HG02759 (cell line): ENCODE data around the gene DPP9.

ENCODE experiments used
- ATAC-seq: cut with Tn5 transposase; IDR thresholded peaks from one replicate; pipeline ENCODE4 v1.9.1; 2021; ENCODE audit warnings: mild to moderate bottlenecking, moderate library complexity; ENCODE audit not compliant: unreplicated experiment

DPP9 gene

DNA sequence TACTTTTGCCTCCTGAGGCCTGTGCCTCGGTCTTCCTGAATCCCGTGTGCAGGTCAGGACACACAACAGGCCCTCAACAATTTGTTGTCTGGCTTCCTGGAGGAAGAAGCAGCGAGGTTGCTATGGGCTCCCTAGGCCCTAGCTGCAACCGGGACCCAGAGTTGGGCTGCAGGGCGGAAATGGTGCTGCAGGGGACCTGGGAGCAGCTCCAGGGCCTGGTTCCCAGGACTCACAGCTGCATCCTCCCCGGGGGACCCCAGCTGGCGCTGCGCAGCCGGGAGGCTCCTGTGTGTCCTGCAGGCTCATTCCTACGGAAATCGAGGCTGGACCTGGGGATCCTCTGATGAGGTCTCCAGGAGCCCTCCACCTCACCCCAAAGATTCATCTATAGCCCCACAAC lies 85.3 kb downstream of the DPP9 start:
- ATAC-seq, result no peak

DNA sequence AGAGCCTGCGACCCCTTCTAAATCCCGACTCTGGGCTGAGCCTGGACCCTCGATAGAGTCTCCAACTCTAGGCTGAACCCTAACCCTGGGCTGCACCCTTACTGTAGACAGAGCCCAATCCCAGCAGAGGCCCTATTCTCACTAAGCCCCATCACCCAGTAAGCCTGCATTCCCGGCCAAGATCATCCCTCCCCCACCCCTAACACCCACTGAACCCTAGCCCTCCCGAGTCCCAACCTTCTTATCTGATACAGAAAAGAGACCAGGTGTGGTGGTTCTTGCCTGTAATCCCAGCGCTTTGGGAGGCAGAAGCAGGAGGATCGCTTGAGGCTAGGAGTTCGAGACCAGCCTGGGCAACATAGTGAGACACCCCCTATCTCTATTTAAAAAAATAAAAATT lies 86.9 kb downstream of the DPP9 start:
- no peak for ATAC-seq

GRCh38 chr19:4636151-4636717 lies 87.4 kb downstream of the DPP9 start:
- no peak for ATAC-seq

DNA sequence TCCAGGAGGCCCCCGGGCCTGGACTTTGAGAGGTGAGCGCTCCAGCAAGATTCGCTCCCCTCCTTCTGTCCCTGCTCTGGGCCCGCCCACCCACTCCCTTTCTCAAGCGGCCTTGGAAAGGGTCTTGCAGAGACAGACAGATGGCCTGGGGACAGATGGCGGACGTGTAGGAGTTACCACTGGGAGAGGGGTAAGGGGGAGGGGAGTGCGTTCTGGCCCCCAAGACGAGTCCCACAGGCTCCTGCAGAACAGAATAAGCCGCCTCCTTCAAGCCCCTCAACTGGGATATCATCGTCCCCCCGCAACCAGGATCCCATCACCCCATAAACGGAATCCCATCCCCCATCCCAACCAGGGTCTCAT lies 87.9 kb downstream of the DPP9 start:
- ATAC-seq, result no peak

DNA sequence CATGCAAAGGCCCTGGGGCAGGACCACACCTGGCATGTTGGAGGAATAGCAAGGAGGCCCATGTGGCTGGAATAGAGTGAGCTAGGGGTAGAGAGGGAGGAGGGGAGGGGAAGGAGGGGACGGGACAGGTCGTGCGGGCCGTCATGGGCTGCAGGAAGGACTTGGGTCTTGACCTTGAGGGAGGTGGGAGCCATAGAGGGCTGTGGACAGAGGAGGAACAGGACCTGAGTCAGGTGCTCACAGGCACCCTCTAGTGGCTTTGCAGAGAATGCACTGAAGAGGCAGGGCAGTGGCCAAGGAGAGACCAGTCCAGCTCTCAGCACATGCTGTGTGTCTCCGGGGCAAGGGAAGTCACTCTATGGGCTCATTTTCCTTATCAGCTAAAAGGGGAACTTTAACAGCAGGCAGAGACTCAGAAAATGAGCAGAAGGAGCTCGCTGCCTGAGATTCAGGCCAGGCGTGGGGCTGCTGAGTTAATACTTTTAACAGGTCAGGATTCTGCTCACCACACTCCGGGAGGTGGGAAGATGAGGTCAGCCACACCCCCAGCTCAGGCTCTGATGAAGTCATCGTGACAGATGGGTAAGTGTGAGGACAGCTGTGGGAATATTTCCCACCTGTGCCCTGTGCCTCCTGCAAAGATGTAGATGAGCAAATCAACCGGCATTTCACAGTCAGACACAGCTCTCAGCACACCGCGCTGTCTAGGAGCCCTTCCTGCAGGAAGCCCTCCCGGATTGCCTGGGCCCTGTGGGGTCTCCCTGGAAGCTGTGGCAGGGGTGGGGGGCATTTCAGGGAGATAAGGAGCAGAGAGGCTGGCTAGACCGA lies 90.3 kb downstream of the DPP9 start:
- ATAC-seq, result no peak
